OCI-LY3 (cell line): Measurements from ENCODE around the gene CD101.
A peak's percentile ranks its signal among the peaks of the same experiment; 100 is the strongest.

Experiments used
- H2AFZ ChIP-seq: fragments of 200-600, 300-600 bp; shearing (Covaris generic); 2 replicates; pipeline ENCODE4 v1.6.0; 2014; ENCODE audit warnings: antibody characterized with exemption, low read depth, low read length
- H3K27ac ChIP-seq: fragments of 200-600, 300-600 bp; sonication (generic); 2 replicates; pipeline ENCODE4 v1.5.1; 2014; ENCODE audit warnings: mild to moderate bottlenecking, low read length, moderate library complexity, mixed read lengths
- H3K27me3 ChIP-seq: fragments of 200-600, 300-600 bp; sonication (generic); 2 replicates; pipeline ENCODE4 v1.6.1; 2014; ENCODE audit warnings: low read depth, low read length, mixed read lengths
- H3K36me3 ChIP-seq: fragments of 200-600, 300-600 bp; sonication (generic); replicated peaks from 2 replicates; pipeline ENCODE3; 2014; ENCODE audit warnings: low read depth, low read length, mixed read lengths
- H3K4me1 ChIP-seq: fragments of 300-600, 200-600 bp; sonication (generic); 2 replicates; pipeline ENCODE4 v1.6.1; 2014; ENCODE audit warnings: low read length, mixed read lengths
- H3K4me2 ChIP-seq: fragments of 200-600, 300-600 bp; sonication (generic); 2 replicates; pipeline ENCODE4 v1.6.1; 2014; ENCODE audit warnings: low read length, mixed read lengths
- H3K4me3 ChIP-seq: fragments of 300-600, 200-600 bp; sonication (generic); 2 replicates; pipeline ENCODE4 v1.5.1; 2014; ENCODE audit warnings: antibody characterized with exemption, mild to moderate bottlenecking, low read length, moderate library complexity
- H3K79me2 ChIP-seq: fragments of 300-600, 200-600 bp; shearing (Covaris generic); 2 replicates; pipeline ENCODE4 v1.6.1; 2014; ENCODE audit warnings: mild to moderate bottlenecking, low read length, mixed read lengths
- H3K9ac ChIP-seq: fragments of 300-600, 200-600 bp; shearing (Covaris generic); 2 replicates; pipeline ENCODE4 v1.6.0; 2014; ENCODE audit warnings: mild to moderate bottlenecking, low read length, moderate library complexity
- H3K9me3 ChIP-seq: fragments of 200-600, 300-600 bp; shearing (Covaris generic); 2 replicates; pipeline ENCODE4 v1.6.1; 2014; ENCODE audit warnings: low read length, mixed read lengths; ENCODE audit not compliant: insufficient read depth
- H4K20me1 ChIP-seq: fragments of 200-600, 300-600 bp; sonication (generic); 2 replicates; pipeline ENCODE4 v1.6.1; 2016; ENCODE audit warnings: low read length, mixed read lengths; ENCODE audit not compliant: insufficient read depth
- EZH2phosphoT487 ChIP-seq: fragments of 200-600 bp; shearing (Covaris generic); IDR thresholded peaks from 2 replicates; pipeline ENCODE4 v1.6.1; 2018; ENCODE audit warnings: antibody characterized with exemption, mixed run types, low read depth
- TF ChIP-seq, protein P1 (sequence below): fragments of 200-600, 300-600 bp; sonication (generic); IDR thresholded peaks from 2 replicates; pipeline ENCODE4 v1.5.1; 2014; ENCODE audit warnings: antibody characterized with exemption, low read length, low read depth

Gene CD101

DNA sequence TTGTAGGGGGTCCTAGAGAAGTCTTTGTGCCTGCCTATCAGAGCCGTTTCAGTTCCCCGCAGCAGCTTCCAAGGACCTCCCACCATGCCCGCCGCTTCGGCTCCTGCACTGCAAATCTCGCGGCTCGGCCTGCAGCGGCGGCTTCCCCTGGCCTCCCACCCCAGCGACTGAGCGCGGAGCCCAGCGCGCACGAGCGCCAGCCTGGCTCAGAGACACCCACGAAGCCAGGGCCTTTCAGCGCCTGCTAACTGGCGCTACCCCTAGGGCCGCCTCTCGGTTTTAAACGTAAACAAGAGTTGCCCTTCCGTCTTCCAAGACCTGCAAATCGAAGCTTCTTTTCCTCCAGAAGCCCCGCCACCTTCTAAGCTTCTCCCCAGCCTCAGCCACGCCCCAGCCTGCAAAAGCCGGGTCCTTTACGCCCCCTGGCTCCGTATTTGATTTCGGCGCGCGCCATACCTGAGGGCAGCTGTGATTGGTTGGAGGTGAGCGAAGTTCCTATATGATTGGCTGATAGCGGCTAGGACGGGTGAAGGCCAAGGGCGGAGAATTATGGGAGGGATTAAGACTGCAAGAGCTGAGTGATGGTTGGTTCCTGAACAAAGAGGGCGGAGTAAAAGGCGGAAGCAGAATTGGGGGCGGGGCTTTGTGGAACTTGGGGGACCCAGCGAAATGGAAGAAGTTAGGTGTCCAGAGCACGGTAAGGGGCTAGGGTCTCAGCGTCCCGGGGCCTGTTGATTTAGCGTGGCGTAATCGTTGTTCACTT is 58.3 kb downstream of the CD101 start, which contains the start of gene TTF2:
TSS of gene TTF2 (plus strand) at position 649 of the 763 bp plus-strand sequence. CDS start at position 670, 21 bp downstream.
- Histone ChIP-seq H2AFZ (peak within 1 kb of the TSS; percentile 87), H3K27me3 (no peaks in the 10 kb centered on the region), H3K9me3 (no peaks in the 10 kb centered on the region), H3K79me2 (peaks cover 22% of the 10 kb centered on the region), H3K9ac (peak within 1 kb of the TSS; percentile 93), H3K4me1 (peaks cover 26% of the 10 kb centered on the region), H3K4me2 (peak within 1 kb of the TSS; percentile 87), H4K20me1 (peaks cover 4% of the 10 kb centered on the region; the same call in 1 of the 2 replicates), H3K36me3 (peaks cover 15% of the 10 kb centered on the region), H3K4me3 (peak within 1 kb of the TSS; percentile 95), H3K27ac (peak within 1 kb of the TSS; percentile 97)
- no peak for TF ChIP-seq EZH2phosphoT487
- TF ChIP-seq, protein P1, sequence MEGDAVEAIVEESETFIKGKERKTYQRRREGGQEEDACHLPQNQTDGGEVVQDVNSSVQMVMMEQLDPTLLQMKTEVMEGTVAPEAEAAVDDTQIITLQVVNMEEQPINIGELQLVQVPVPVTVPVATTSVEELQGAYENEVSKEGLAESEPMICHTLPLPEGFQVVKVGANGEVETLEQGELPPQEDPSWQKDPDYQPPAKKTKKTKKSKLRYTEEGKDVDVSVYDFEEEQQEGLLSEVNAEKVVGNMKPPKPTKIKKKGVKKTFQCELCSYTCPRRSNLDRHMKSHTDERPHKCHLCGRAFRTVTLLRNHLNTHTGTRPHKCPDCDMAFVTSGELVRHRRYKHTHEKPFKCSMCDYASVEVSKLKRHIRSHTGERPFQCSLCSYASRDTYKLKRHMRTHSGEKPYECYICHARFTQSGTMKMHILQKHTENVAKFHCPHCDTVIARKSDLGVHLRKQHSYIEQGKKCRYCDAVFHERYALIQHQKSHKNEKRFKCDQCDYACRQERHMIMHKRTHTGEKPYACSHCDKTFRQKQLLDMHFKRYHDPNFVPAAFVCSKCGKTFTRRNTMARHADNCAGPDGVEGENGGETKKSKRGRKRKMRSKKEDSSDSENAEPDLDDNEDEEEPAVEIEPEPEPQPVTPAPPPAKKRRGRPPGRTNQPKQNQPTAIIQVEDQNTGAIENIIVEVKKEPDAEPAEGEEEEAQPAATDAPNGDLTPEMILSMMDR: no peak

DNA sequence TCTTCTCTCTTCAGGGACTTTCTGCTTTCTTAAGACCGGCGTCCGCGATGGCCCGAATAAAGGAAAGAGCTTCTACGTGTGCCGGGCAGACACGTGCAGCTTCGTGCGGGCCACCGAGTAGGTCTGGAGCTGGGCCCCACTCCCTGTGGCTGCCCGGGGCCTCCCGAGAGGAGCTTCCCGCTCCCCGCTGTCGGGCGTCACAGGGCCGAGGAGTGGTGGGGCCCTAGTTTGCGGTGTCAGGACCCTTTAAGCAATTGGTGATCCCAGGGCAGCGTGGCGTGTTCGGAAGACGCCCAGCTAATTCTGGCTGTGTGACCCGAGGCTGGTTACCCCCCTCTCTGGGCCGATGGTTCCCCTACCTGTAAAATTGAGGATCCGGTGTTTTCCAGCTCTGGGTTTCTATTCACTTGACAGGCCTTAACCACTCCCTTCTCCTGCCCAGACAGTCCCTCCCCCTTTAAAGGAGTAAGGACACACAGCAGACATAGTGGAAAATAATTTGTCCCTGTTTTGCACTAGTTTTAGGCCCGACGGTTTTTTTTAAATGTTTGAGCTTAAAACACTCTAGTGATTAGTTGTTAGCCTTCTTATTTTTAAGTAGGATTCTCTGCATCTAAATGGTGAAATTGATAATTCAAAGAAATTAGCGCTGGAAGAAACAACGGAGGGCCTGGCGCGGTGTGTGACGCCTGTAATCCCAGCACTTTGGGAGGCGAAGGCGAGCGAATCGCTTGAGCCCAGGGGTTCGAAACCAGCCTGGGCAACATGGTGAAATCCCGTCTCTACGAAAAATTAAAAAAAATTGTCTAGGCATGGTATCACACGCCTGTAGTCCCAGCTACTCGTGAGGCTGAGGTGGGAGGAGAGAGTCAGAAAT is 59.1 kb downstream of the CD101 start:
- Histone ChIP-seq H3K4me3 (peak overlapping the region; percentile 95), H3K27me3 (no peaks in the 10 kb centered on the region), H3K9me3 (no peaks in the 10 kb centered on the region), H3K36me3 (peaks cover 15% of the 10 kb centered on the region), H3K79me2 (peaks cover 22% of the 10 kb centered on the region), H3K4me1 (peaks cover 26% of the 10 kb centered on the region), H3K9ac (peak overlapping the region; percentile 81), H3K27ac (peak overlapping the region; percentile 49), H2AFZ (no peak overlapping the region), H3K4me2 (peak overlapping the region; percentile 73), H4K20me1 (peaks cover 4% of the 10 kb centered on the region; the same call in 1 of the 2 replicates)
- TF ChIP-seq EZH2phosphoT487: no peak
- TF ChIP-seq, protein P1: no peak

DNA sequence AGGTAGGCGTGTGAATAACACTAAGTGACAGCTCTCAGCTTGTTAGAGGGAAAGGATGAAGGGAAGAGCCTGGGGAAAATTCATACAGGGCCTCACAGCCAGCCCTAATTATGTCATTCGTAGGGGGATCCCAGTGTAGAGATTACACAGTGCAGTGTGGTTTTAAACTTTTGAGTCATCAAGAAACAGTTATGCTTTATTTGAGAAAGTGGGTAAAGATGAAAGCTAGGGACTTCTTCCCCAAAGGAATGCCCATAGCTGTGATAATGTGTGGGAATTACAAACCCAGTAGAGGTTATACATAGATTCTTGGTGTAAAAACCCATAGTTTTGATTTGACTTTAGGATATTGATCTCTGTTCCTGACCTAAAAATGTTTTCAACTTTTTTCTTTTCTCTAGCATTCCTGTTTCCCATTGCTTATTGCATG is 60.4 kb downstream of the CD101 start:
- H3K4me1 ChIP-seq: peaks cover 26% of the 10 kb centered on the region
- H3K27me3 ChIP-seq: no peaks in the 10 kb centered on the region
- peaks cover 15% of the 10 kb centered on the region for H3K36me3 ChIP-seq
- TF ChIP-seq, protein P1: no peak
- TF ChIP-seq EZH2phosphoT487: no peak
- no peaks in the 10 kb centered on the region for H3K9me3 ChIP-seq
- H3K9ac ChIP-seq: no peak overlapping the region
- no peak overlapping the region for H2AFZ ChIP-seq
- peaks cover 22% of the 10 kb centered on the region for H3K79me2 ChIP-seq
- no peak overlapping the region for H3K27ac ChIP-seq
- peaks cover 4% of the 10 kb centered on the region; the same call in 1 of the 2 replicates for H4K20me1 ChIP-seq
- H3K4me3 ChIP-seq: no peak overlapping the region
- H3K4me2 ChIP-seq: peak overlapping the region; percentile 73

DNA sequence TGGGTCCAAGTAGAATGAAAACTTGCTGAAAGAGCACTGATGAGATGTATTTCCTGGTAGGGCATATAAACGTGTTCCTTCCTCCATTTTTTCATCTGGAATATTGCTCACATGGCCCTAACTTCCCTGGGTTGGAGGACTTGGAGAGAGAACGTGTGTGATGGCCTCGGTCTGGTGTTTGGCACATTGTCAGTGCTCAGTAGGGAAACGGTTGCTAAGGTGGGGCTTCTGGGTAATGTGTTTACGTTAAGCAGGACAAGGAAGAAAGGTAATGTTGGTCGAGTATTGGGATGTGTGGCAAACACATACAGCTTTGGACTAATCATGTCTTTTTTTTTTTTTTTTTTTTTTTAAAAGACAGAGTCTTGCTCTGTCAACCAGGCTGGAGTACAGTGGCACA is 64.8 kb downstream of the CD101 start:
- Histone ChIP-seq H3K9ac (no peak overlapping the region), H2AFZ (no peak overlapping the region), H3K9me3 (no peaks in the 10 kb centered on the region), H3K4me1 (peaks cover 26% of the 10 kb centered on the region), H3K27me3 (no peaks in the 10 kb centered on the region), H3K27ac (no peak overlapping the region), H3K4me2 (no peak overlapping the region), H3K4me3 (no peak overlapping the region), H3K79me2 (peaks cover 20% of the 10 kb centered on the region), H4K20me1 (peaks cover 4% of the 10 kb centered on the region; the same call in 1 of the 2 replicates), H3K36me3 (peaks cover 19% of the 10 kb centered on the region)
- TF ChIP-seq, protein P1: no peak
